ENCODE results near the gene MBD2. TPM values are rescaled to one million over a fixed set of nuclear protein-coding genes. Genes with fewer than 3 reads are reported as not detected.
"Not testable (repeated sequence)": the region's sequence is repeated elsewhere in the genome, so short reads cannot be mapped to it uniquely, and the experiment has no call there.

MBD2 gene
- total and polyA plus RNA-seq, 9 donors = 21.9 to 59.0 (median 45.0) TPM

- intact Hi-C loops (cut with DNase I) = no loop called here
Measured at GRCh38 chr18:54209471-54210180, 14.8 kb downstream of the MBD2 start.

GRCh38 chr18:54206447-54206846 is 18.0 kb downstream of the MBD2 start:
- Histone ChIP-seq H3K9me3 (no peaks in the 10 kb centered on the region), H3K27ac (no peak overlapping the region), H3K4me1 (ENCODE audit: insufficient read depth) (peaks cover 1% of the 10 kb centered on the region), H3K27me3 (no peaks in the 10 kb centered on the region), H3K36me3 (no peaks in the 10 kb centered on the region), H3K4me3 (no peak overlapping the region)
- DNase-seq = no peak
- WGBS, 3 donors = 4 to 16% (median 10%) methylated on average over 2 of the region's 2 CpGs
- no peak for TF ChIP-seq EP300 (IDR thresholded peaks at IDR 0.05)
- TF ChIP-seq CTCF (IDR thresholded peaks at IDR 0.05) = no peak
- TF ChIP-seq POLR2A (IDR thresholded peaks at IDR 0.05) = no peak
- intact Hi-C loops (cut with DNase I) = no loop called here

More at GRCh38 chr18:54209471-54210180, 14.8 kb downstream of the MBD2 start:
- 67 to 82% (median 77%) methylated on average over 1 of the region's 1 CpG for WGBS, 3 donors
- no peaks in the 10 kb centered on the region for H3K27me3 ChIP-seq
- H3K9me3 ChIP-seq = no peaks in the 10 kb centered on the region
- TF ChIP-seq POLR2A (IDR thresholded peaks at IDR 0.05) = no peak
- TF ChIP-seq EP300 (IDR thresholded peaks at IDR 0.05) = no peak
- no peak for TF ChIP-seq CTCF (IDR thresholded peaks at IDR 0.05)
- peaks cover 1% of the 10 kb centered on the region for H3K4me1 ChIP-seq (ENCODE audit: insufficient read depth)
- H3K36me3 ChIP-seq = no peaks in the 10 kb centered on the region
- H3K27ac ChIP-seq = no peak overlapping the region
- no peak overlapping the region for H3K4me3 ChIP-seq
- DNase-seq = no peak

GRCh38 chr18:54205959-54206358 is 18.5 kb downstream of the MBD2 start:
- TF ChIP-seq CTCF (IDR thresholded peaks at IDR 0.05) (no peak), POLR2A (IDR thresholded peaks at IDR 0.05) (no peak), EP300 (IDR thresholded peaks at IDR 0.05) (no peak)
- DNase-seq = no peak
- H3K4me3 ChIP-seq = no peak overlapping the region
- H3K9me3 ChIP-seq = no peaks in the 10 kb centered on the region
- no peaks in the 10 kb centered on the region for H3K36me3 ChIP-seq
- H3K4me1 ChIP-seq (ENCODE audit: insufficient read depth) = peaks cover 1% of the 10 kb centered on the region
- intact Hi-C loops (cut with DNase I) = no loop called here
- 1 to 4% (median 3%) methylated on average over 1 of the region's 1 CpG for WGBS, 3 donors
- H3K27ac ChIP-seq = no peak overlapping the region
- no peaks in the 10 kb centered on the region for H3K27me3 ChIP-seq

- DNase-seq; intact Hi-C loops (cut with DNase I); H3K9me3 ChIP-seq; H3K27ac ChIP-seq; H3K27me3 ChIP-seq; H3K36me3 ChIP-seq; H3K4me3 ChIP-seq; H3K4me1 ChIP-seq (ENCODE audit: insufficient read depth): not testable (repeated sequence)
- WGBS, 3 donors = 71 to 82% (median 81%) methylated on average over 6 of the region's 6 CpGs
Measured at GRCh38 chr18:54205448-54205847, 19.0 kb downstream of the MBD2 start.

GRCh38 chr18:54204883-54205282 is 19.6 kb downstream of the MBD2 start:
- Histone ChIP-seq H3K27ac (no peak overlapping the region), H3K27me3 (no peaks in the 10 kb centered on the region), H3K36me3 (no peaks in the 10 kb centered on the region), H3K9me3 (no peaks in the 10 kb centered on the region), H3K4me1 (ENCODE audit: insufficient read depth) (peaks cover 1% of the 10 kb centered on the region), H3K4me3 (no peak overlapping the region)
- no peak for DNase-seq
- no peak for TF ChIP-seq POLR2A (IDR thresholded peaks at IDR 0.05)
- no peak for TF ChIP-seq EP300 (IDR thresholded peaks at IDR 0.05)
- no peak for TF ChIP-seq CTCF (IDR thresholded peaks at IDR 0.05)
- intact Hi-C loops (cut with DNase I) = no loop called here
- 90 to 93% (median 92%) methylated on average over 5 of the region's 5 CpGs for WGBS, 3 donors
